Measurements from ENCODE around the gene FAM83E.

Gene FAM83E

GRCh38 chr19:48613024-48613851, 1.6 kb downstream of the FAM83E start:
- peak overlapping the region; percentile 90 for H3K27ac ChIP-seq
- TF ChIP-seq CTCF (conservative IDR thresholded peaks at IDR 0.05) = no peak; the same call in 1 of the 2 replicates

GRCh38 chr19:48611872-48612271, 3.0 kb downstream of the FAM83E start:
- no peak for TF ChIP-seq CTCF (conservative IDR thresholded peaks at IDR 0.05)
- H3K27ac ChIP-seq = no peak overlapping the region; the same call in 1 of the 2 replicates

GRCh38 chr19:48609571-48610108, 5.2 kb downstream of the FAM83E start:
- no peak overlapping the region for H3K27ac ChIP-seq
- TF ChIP-seq CTCF (conservative IDR thresholded peaks at IDR 0.05) = no peak

GRCh38 chr19:48608798-48609263, 6.0 kb downstream of the FAM83E start:
- no peak overlapping the region for H3K27ac ChIP-seq
- TF ChIP-seq CTCF (conservative IDR thresholded peaks at IDR 0.05) = peak; percentile 66

- no peak overlapping the region for H3K27ac ChIP-seq
- TF ChIP-seq CTCF (conservative IDR thresholded peaks at IDR 0.05) = no peak
These were observed 7.5 kb downstream of the FAM83E start for GRCh38 chr19:48607359-48607755.

- no peak within 1 kb of the TSS for H3K27ac ChIP-seq
These were observed 8.2 kb downstream of the FAM83E start, which contains the start of gene SPACA4 for GRCh38 chr19:48606463-48607358. TSS of gene SPACA4 (plus strand) at chr19:48606742. CDS start at chr19:48606979, 237 bp downstream.

More at GRCh38 chr19:48606463-48607358, 8.2 kb downstream of the FAM83E start, which contains the start of gene SPACA4:
- TF ChIP-seq CTCF (conservative IDR thresholded peaks at IDR 0.05) = no peak
